HG02623 (cell line): ENCODE data around the gene PITPNM2.

Source experiments
- ATAC-seq: cut with Tn5 transposase; IDR thresholded peaks from one replicate; pipeline ENCODE4 v1.9.1; 2021; ENCODE audit warnings: moderate library complexity; ENCODE audit not compliant: unreplicated experiment

The PITPNM2 gene

DNA sequence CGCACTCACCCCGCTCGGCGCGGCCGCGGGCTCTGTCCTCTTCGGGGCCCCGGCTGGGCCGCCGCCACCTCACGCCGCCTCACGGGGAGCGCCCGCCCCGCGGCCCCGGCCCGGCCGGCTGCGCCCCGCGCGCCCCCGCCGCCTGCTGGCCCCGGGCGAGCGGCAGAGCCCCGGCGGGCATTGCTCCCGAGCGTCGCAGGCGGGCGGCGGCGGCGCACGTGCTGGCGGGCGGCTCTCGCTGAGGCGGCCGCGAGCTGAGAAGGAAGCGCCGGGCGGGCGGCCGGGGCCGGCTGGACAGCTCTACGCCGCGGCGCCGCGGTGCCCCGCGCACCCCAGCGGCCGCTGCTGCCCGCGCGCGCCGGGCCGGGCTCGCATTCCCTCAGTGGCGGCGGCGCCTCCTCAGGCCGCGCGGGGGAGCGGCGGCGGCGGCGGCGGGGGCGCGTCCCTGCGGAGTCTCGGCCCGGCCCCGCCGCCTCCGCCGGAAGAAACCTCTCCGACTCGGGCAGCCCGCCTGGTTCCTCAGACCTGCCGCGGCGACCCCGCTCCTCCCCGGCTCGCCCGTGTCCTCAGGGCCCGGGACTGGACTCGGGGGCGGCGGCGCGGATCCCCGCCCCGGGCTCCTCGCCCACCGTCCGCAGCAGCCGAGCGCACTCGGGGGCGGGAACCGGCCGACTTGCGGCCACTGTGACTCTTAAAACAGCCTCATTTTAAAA, at the start of gene PITPNM2:
TSS of gene PITPNM2 (minus strand) at position 347 of the 713 bp plus-strand sequence. CDS start 116,500 bp downstream, outside the sequence.
- peak; percentile 61 for ATAC-seq

- no peak for ATAC-seq
These were observed 49.5 kb upstream of the PITPNM2 start for GRCh38 chr12:123200414-123200813.

DNA sequence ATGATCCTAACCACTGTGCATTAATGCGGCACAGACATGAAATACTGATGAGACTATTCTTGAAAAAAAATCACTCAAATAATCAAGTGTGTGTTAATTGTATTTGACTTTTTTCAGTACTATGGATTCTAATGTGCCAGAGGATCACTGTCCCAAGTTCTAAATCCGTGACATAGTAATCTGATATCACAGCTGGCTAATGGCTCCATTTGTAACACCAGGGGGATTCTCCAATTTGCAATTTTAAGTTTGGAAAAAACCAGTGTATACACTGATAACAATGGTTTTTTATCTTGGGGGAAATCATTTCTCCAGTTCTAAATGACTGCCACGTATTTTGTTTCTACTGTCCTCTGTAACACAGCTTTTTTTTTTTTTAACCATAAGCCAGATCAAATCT, 49.0 kb upstream of the PITPNM2 start:
- no peak for ATAC-seq

DNA sequence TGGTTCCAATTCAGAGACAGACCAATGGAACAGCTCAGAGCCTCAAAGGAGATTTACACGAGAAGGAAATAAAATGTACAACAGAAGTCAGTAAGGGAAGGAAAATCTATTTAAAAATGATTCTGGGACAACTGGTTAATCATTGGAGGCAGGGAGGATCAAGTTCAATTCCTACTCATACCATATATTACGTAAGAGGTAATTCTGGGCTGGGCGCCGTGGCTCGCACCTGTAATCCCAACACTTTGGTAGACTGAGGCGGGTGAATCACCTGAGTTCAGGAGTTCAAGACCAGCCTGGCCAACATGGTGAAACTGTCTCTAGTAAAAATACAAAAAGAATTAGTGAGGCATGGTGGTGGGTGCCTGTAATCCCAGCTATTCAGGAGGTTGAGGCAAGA, 36.7 kb upstream of the PITPNM2 start:
- ATAC-seq: no peak

DNA sequence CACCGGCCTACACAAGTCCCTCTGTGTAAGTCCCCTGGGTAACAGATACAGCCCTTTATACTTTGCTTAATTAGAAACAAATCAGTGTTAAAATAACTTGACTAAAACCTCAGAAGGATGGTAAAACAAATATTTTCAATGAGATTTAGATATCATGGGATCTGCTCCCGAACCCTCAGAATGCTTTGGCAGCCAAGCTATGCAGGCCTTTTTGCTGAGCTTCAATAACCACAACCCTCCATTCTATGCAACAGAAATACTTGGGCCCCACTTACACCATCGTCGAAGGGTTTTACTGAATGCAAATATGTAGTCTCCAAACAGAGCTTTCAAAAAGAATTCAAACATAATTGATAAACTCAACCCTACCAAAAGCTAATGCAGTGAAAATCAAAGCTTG, 29.3 kb upstream of the PITPNM2 start:
- ATAC-seq: no peak

- no peak for ATAC-seq
These were observed 21.1 kb upstream of the PITPNM2 start for GRCh38 chr12:123171967-123172366.

DNA sequence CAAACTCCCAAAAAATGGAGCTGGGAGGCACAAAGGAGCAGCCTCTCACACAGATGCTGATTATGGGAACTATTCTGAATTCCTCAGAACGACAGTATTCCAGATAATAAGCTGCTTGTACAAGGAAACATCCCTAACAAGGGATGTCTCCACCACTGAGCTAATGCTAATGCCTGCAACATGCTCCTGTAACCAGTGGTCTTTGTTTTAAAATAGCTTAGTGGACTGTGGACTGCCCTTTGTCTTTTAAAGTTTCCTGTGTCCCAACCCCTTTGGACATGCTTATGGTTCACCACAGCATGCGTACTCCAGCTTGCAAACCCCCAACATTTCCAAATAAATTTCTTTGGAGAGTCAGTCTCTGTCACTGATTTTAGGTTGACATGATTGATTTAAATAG, 16.4 kb upstream of the PITPNM2 start:
- ATAC-seq: no peak

GRCh38 chr12:123165537-123165936, 14.6 kb upstream of the PITPNM2 start:
- ATAC-seq: no peak

GRCh38 chr12:123164710-123165261, 13.9 kb upstream of the PITPNM2 start:
- ATAC-seq: no peak

- no peak for ATAC-seq
These were observed 13.3 kb upstream of the PITPNM2 start for GRCh38 chr12:123164222-123164621.

GRCh38 chr12:123163227-123163626, 12.3 kb upstream of the PITPNM2 start:
- ATAC-seq: no peak

- no peak for ATAC-seq
These were observed 10.1 kb upstream of the PITPNM2 start for GRCh38 chr12:123160801-123161487.

GRCh38 chr12:123153906-123154305, 3.0 kb upstream of the PITPNM2 start:
- no peak for ATAC-seq

- ATAC-seq: no peak
These were observed 1.9 kb upstream of the PITPNM2 start for GRCh38 chr12:123152833-123153232.

DNA sequence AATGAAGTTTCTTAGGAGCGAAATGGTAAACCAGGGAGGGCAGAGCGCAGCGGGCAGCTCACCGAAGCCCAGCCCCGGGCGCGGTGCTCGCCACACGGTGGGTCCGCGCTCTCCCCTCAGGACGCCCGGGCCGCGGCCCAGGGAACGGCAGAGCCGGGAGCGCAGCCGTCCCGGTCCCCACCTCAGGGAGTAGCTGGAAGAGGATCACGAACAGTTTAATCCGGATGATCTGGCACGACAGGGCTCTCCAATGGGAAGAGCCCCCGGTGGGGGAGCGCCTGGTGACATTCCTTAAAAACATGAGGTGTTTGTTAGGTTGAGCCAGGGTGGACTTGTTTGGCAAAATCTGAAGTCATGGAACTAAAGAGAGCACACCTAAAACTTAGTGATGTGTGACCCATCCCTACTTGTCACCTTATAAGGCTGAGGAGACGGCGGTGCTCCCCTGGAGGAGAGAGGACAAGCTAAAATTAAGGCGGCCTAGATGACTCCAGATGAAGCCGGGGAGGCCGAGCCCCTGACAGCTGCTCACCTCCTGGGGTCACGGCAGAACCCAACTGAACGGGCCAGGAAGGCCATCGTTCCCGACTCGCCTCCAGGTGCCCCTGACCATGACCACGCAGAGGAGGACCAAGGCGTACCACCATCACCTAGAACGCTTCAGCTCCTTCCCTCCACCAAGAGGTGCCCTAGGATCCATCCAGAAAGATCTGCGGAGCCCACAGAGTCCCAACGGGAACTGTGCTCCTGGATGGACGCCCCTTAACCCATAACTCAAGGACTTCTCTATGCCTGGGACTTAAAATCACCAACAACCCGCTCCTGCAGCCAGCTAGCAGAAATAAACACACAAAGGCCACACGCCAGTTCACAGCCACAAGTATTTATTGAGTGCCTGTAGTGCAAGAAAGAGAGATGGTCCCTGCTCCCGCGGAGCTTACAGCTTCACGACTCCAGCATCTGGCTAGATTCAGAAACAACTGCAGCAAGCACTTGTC, 866 bp upstream of the PITPNM2 start:
- peak; percentile 12 for ATAC-seq

- ATAC-seq: peak; percentile 19
These were observed 581 bp downstream of the PITPNM2 start for GRCh38 chr12:123150275-123150743.

GRCh38 chr12:123149501-123150274, 1.2 kb downstream of the PITPNM2 start:
- ATAC-seq: no peak

- ATAC-seq: no peak
These were observed 1.8 kb downstream of the PITPNM2 start for GRCh38 chr12:123149088-123149487.

DNA sequence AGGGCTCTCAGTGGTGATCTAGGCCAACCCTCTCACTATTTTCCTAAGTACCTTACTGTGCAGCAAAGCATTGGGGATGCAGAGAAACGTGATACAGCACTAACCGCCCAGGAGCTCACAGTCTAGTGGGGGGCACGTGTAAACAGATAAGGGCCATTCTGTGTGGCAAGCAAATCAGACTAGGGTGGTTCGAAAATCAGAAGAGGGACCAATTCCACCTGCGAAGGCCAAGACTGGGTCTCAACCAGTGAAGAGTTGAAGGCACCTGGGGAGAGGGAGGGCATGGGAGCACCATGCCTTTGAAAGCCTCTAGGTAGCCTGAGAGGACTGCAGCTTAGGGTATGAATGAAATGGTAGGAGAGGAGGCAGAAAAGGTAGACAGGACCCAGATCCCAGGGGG, 2.2 kb downstream of the PITPNM2 start:
- no peak for ATAC-seq

DNA sequence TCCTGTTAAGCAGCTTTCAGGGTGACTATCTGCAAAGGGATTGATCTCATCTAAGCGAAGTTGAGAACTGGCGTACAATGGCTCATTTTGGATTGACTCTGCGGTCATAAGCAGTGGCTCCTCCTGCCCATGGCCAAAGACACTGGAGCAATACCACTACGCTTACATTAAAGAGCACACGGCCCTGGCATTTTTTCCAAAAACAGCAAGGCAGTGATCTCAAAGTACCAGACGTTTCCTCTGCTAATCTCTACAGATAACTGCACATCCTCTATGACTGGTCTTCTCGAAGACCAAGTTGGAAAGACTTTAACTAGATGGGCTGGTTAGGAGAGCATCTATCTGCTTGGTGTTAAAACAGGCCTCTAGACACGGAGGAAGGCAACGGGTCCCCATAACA, 2.7 kb downstream of the PITPNM2 start:
- ATAC-seq: no peak
